ENCODE measurements around the gene EPHA2.

EPHA2 gene

GRCh38 chr1:16083486-16083885 is 72.4 kb downstream of the EPHA2 start:
- Histone ChIP-seq H3K9me3 (ENCODE audit: control insufficient read depth, low read length) (no peaks in the 10 kb centered on the region), H3K4me3 (ENCODE audit: low read length) (no peak overlapping the region), H3K27me3 (ENCODE audit: control insufficient read depth, insufficient read depth, low read length) (no peaks in the 10 kb centered on the region), H3K9ac (ENCODE audit: low read length) (no peak overlapping the region), H3K36me3 (ENCODE audit: control insufficient read depth, insufficient read depth, low read length) (no peaks in the 10 kb centered on the region), H3K4me1 (ENCODE audit: control insufficient read depth, insufficient read depth, low read length) (peaks cover 38% of the 10 kb centered on the region)

DNA sequence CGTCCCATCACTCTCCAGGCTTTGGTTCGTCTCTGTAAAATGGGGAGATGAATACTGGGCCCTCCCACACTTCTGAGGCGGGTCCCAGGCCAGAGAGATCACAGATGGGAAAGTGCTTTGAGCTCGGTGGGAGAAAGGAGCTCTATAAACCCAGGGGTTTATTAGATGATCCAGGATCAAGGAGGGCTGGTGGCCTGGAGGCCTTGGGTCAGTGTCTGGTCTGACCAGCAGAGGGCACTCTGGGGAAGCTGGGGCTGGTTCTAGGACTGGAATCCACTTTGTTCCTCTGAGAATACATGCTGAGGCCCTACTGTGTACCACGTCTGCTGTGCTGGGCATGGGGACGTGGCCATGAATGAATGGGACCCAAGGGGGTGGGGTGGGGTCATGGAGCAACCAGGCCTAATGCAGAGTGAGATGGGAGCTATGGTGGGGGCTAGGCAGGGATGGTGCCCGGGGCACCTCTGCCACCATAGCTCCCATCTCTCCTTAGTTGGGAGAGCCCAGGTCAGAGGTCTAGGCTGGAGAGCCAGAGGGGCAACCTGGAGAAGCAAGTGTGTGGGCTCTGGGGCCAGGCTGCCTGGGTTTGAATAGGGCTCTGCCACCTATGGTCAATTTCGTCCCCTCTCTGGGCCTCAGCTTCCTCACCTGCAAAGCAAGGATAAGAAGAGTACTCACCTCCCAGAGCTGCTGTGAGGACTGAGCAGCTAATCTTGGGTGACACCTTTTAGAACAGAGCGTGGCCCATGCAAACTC is 73.4 kb downstream of the EPHA2 start:
- Histone ChIP-seq H3K9ac (ENCODE audit: low read length) (no peak overlapping the region), H3K36me3 (ENCODE audit: control insufficient read depth, insufficient read depth, low read length) (no peaks in the 10 kb centered on the region), H3K27me3 (ENCODE audit: control insufficient read depth, insufficient read depth, low read length) (no peaks in the 10 kb centered on the region), H3K4me3 (ENCODE audit: low read length) (no peak overlapping the region), H3K4me1 (ENCODE audit: control insufficient read depth, insufficient read depth, low read length) (peaks cover 38% of the 10 kb centered on the region), H3K9me3 (ENCODE audit: control insufficient read depth, low read length) (no peaks in the 10 kb centered on the region)

- Histone ChIP-seq H3K27me3 (ENCODE audit: control insufficient read depth, insufficient read depth, low read length) (no peaks in the 10 kb centered on the region), H3K9me3 (ENCODE audit: control insufficient read depth, low read length) (no peaks in the 10 kb centered on the region), H3K9ac (ENCODE audit: low read length) (no peak overlapping the region)
Measured at GRCh38 chr1:16081636-16082035, 74.2 kb downstream of the EPHA2 start.

DNA sequence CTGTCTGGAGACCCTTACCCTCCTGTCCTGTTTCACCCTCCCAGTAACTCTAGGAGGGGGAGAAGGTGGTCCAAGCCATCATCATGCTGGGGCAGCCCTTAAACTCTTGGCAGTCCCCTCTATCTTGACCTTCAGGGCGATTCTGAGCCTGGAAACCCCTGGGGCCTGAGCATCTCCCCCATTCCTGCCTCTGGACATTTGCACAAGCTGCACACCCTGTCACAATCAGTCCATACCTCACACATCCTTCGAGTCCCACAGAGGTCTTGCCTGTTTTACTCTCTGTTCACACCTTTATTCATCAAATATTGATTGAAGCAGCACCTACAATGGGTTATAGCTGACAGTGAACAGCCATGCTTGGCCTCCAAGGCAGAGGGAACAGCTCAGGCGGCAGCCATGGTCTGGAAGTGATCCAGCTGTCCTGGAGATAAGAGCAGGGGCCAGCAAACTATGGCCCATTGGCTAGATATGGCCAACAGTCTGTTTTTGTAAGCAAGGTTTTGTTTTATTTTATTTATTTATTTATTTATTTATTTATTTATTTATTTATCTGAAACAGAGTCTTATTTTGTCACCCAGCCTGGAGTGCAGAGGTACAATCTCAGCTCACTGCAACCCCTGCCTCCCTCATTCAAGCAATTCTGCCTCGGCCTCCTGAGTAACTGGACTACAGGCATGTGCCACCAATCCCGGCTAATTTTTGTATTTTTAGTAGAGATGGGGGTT is 75.3 kb downstream of the EPHA2 start:
- no peaks in the 10 kb centered on the region for H3K36me3 ChIP-seq (ENCODE audit: control insufficient read depth, insufficient read depth, low read length)
- no peak overlapping the region for H3K9ac ChIP-seq (ENCODE audit: low read length)
- H3K9me3 ChIP-seq (ENCODE audit: control insufficient read depth, low read length): no peaks in the 10 kb centered on the region
- H3K27me3 ChIP-seq (ENCODE audit: control insufficient read depth, insufficient read depth, low read length): no peaks in the 10 kb centered on the region
- H3K4me3 ChIP-seq (ENCODE audit: low read length): no peak overlapping the region
- H3K4me1 ChIP-seq (ENCODE audit: control insufficient read depth, insufficient read depth, low read length): peaks cover 38% of the 10 kb centered on the region

More at GRCh38 chr1:16081636-16082035, 74.2 kb downstream of the EPHA2 start:
- H3K36me3 ChIP-seq (ENCODE audit: control insufficient read depth, insufficient read depth, low read length): no peaks in the 10 kb centered on the region
- H3K4me1 ChIP-seq (ENCODE audit: control insufficient read depth, insufficient read depth, low read length): peaks cover 38% of the 10 kb centered on the region
- no peak overlapping the region for H3K4me3 ChIP-seq (ENCODE audit: low read length)

GRCh38 chr1:16078925-16079656 is 76.8 kb downstream of the EPHA2 start:
- Histone ChIP-seq H3K9me3 (ENCODE audit: control insufficient read depth, low read length) (no peaks in the 10 kb centered on the region), H3K4me3 (ENCODE audit: low read length) (no peak overlapping the region), H3K4me1 (ENCODE audit: control insufficient read depth, insufficient read depth, low read length) (peaks cover 34% of the 10 kb centered on the region), H3K27me3 (ENCODE audit: control insufficient read depth, insufficient read depth, low read length) (no peaks in the 10 kb centered on the region), H3K36me3 (ENCODE audit: control insufficient read depth, insufficient read depth, low read length) (no peaks in the 10 kb centered on the region), H3K9ac (ENCODE audit: low read length) (no peak overlapping the region)

GRCh38 chr1:16077406-16078245 is 78.2 kb downstream of the EPHA2 start:
- Histone ChIP-seq H3K27me3 (ENCODE audit: control insufficient read depth, insufficient read depth, low read length) (peaks cover 6% of the 10 kb centered on the region), H3K36me3 (ENCODE audit: control insufficient read depth, insufficient read depth, low read length) (no peaks in the 10 kb centered on the region), H3K4me3 (ENCODE audit: low read length) (no peak overlapping the region), H3K9me3 (ENCODE audit: control insufficient read depth, low read length) (no peaks in the 10 kb centered on the region), H3K9ac (ENCODE audit: low read length) (no peak overlapping the region), H3K4me1 (ENCODE audit: control insufficient read depth, insufficient read depth, low read length) (peaks cover 25% of the 10 kb centered on the region)

DNA sequence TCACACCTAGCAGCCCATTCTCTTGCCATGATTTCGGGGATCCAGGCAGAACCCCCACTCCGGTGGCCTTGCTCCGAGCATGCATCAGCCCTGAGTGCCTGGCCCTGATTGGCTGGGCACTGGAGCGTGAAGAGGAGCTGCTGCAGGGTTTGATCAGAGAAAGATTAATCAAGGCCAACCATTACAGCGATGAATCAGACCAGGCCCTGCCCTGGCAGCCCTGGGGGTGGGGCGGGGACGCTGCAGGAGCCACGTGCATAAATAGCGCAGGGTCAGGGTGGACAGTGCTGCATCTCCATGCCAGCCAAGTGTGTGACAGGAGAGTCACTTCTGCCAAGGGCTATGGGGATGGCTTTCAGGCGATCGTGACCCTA is 79.0 kb downstream of the EPHA2 start:
- peaks cover 19% of the 10 kb centered on the region for H3K4me1 ChIP-seq (ENCODE audit: control insufficient read depth, insufficient read depth, low read length)
- H3K9ac ChIP-seq (ENCODE audit: low read length): no peak overlapping the region
- H3K27me3 ChIP-seq (ENCODE audit: control insufficient read depth, insufficient read depth, low read length): peaks cover 14% of the 10 kb centered on the region
- no peaks in the 10 kb centered on the region for H3K36me3 ChIP-seq (ENCODE audit: control insufficient read depth, insufficient read depth, low read length)
- H3K4me3 ChIP-seq (ENCODE audit: low read length): no peak overlapping the region
- H3K9me3 ChIP-seq (ENCODE audit: control insufficient read depth, low read length): no peaks in the 10 kb centered on the region

DNA sequence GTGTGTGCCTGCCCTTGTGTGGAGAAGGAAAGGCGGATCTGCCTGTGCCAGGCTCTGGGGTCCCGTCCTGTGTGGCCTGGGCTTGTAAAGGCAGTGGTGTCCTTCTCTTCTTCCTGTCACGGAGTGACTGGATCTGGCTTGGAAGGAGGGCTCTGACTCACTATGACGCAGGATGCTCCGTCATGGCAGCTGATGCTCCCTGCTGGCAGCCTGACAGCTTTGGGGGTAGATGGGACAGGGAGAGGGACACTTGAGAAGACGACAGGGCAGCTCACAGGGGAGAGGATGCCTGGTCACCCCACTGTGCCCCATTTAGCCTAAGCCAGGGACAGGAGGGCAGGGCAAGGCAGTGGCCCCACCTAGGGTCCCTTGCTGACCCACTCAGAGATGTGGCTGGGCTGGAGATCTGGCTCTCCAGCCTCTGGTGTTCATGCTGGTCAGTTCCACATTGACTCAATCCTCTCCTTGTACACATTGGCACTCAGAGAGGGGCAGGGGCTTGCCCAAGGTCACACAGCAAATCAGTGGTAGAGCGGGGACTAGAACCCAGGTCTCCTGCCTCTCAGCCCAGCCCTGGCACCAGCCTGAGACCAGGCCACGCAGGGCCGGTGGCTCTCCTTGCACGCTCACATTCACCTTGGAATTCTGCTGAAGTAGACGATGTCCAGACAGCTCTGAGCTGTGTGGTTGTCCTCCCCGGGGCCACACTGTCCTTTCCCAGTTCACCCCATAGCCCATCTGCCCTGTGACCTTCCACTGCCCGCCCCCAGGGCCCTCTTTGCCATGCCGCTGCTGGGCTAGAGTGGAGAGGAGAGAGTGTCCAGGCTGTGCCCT is 79.6 kb downstream of the EPHA2 start:
- Histone ChIP-seq H3K4me3 (ENCODE audit: low read length) (no peak overlapping the region), H3K9ac (ENCODE audit: low read length) (no peak overlapping the region), H3K36me3 (ENCODE audit: control insufficient read depth, insufficient read depth, low read length) (no peaks in the 10 kb centered on the region), H3K4me1 (ENCODE audit: control insufficient read depth, insufficient read depth, low read length) (peaks cover 18% of the 10 kb centered on the region), H3K9me3 (ENCODE audit: control insufficient read depth, low read length) (no peaks in the 10 kb centered on the region), H3K27me3 (ENCODE audit: control insufficient read depth, insufficient read depth, low read length) (peaks cover 14% of the 10 kb centered on the region)

DNA sequence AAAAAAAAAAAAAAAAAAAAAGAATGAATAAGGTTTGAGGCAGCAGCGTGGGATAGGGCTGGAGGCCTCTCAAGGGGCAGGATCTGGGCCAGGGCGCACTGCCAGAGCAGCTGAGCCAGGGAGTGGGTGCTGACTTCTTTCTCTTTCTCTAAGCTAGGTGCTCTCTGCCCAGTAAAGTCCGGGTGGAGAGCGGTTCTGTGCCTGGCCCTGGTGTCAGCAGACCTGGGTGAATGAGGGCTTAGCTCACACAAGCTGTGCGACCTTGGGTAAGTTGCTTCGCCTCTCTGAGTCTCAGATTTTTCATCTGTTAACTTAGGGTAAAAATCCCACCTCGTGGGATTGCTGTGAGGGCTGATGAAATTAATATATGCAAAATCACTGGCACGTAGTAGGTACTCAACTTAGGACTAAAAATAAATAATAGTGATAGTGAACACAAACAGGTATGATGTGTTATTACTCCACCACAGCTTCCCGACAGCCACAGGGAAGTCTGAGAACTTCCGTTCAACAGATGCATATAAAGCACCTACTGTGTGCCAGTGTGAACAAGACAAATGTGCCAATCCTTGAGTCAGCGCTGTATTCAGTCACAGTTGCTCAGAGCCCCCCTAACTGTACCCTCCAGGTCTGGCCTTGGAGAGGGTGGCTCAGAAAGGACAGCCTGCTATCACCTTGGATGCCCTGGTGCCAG is 80.4 kb downstream of the EPHA2 start:
- Histone ChIP-seq H3K9ac (ENCODE audit: low read length) (no peak overlapping the region), H3K36me3 (ENCODE audit: control insufficient read depth, insufficient read depth, low read length) (no peaks in the 10 kb centered on the region), H3K4me1 (ENCODE audit: control insufficient read depth, insufficient read depth, low read length) (peaks cover 15% of the 10 kb centered on the region), H3K27me3 (ENCODE audit: control insufficient read depth, insufficient read depth, low read length) (peaks cover 14% of the 10 kb centered on the region), H3K9me3 (ENCODE audit: control insufficient read depth, low read length) (no peaks in the 10 kb centered on the region), H3K4me3 (ENCODE audit: low read length) (no peak overlapping the region)

All from mucosa of stomach (tissue), 1 donor.